ENCODE results near the gene KLHL28.

The KLHL28 gene

DNA sequence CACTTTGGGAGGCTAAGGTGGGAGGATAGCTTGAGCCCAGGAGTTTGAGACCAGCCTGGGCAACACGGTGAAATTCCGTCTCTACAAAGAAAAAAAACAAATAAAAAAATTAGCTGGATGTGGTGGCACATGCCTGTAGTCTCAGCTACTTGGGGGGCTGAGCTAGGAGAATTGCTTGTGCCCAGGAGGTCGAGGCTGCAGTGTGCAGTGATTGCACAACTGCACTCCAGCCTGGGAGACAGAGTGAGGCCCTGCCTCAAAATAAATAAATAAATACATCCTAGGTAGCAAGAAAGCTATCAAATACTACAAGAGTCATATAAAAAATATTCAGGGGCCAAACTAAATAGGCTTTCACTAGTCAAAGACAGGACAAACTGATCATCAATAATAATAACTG lies 6.2 kb downstream of the KLHL28 start:
- no peak overlapping the region for H3K4me3 ChIP-seq (ENCODE audit: low read length)
- TF ChIP-seq, protein P1, sequence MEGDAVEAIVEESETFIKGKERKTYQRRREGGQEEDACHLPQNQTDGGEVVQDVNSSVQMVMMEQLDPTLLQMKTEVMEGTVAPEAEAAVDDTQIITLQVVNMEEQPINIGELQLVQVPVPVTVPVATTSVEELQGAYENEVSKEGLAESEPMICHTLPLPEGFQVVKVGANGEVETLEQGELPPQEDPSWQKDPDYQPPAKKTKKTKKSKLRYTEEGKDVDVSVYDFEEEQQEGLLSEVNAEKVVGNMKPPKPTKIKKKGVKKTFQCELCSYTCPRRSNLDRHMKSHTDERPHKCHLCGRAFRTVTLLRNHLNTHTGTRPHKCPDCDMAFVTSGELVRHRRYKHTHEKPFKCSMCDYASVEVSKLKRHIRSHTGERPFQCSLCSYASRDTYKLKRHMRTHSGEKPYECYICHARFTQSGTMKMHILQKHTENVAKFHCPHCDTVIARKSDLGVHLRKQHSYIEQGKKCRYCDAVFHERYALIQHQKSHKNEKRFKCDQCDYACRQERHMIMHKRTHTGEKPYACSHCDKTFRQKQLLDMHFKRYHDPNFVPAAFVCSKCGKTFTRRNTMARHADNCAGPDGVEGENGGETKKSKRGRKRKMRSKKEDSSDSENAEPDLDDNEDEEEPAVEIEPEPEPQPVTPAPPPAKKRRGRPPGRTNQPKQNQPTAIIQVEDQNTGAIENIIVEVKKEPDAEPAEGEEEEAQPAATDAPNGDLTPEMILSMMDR (IDR thresholded peaks at IDR 0.05; ENCODE audit: low read depth, low read length) = no peak
- TF ChIP-seq EZH2phosphoT487 (IDR thresholded peaks at IDR 0.05; ENCODE audit: low read depth) = no peak
- peaks cover 70% of the 10 kb centered on the region for H3K79me2 ChIP-seq (ENCODE audit: low read length)
- no peak overlapping the region for H3K27ac ChIP-seq (ENCODE audit: low read length)
- H3K27me3 ChIP-seq (ENCODE audit: low read depth, low read length) = no peaks in the 10 kb centered on the region
- no peak overlapping the region for H2AFZ ChIP-seq (ENCODE audit: low read depth, low read length)
- H4K20me1 ChIP-seq (ENCODE audit: insufficient read depth, low read length) = peaks cover 12% of the 10 kb centered on the region
- no peaks in the 10 kb centered on the region for H3K9me3 ChIP-seq (ENCODE audit: insufficient read depth, low read length)
- no peak overlapping the region for H3K9ac ChIP-seq (ENCODE audit: low read length)
- H3K4me1 ChIP-seq (ENCODE audit: low read length) = peaks cover 15% of the 10 kb centered on the region
- H3K4me2 ChIP-seq (ENCODE audit: low read length) = no peak overlapping the region
- peaks cover 6% of the 10 kb centered on the region for H3K36me3 ChIP-seq (replicated peaks; ENCODE audit: low read depth, low read length)

DNA sequence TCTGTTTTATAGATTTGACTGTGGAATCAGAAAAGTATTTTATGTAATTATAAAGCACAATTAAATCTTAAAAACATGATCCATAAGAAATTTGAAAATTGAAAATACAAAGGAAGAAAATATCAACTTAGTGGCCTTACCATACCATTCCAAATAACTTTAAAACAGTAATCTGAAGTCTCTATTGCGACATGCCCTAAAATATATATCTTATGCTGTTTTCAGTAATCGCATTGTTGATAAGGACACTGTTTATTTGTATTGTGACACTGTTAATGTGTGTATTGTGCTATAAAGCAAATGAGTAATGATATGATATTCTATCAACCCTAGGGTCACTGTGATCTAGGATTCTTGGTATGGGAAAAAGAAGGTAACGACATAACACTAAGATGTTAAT lies 7.0 kb downstream of the KLHL28 start:
- peaks cover 6% of the 10 kb centered on the region for H4K20me1 ChIP-seq (ENCODE audit: insufficient read depth, low read length)
- peaks cover 62% of the 10 kb centered on the region for H3K79me2 ChIP-seq (ENCODE audit: low read length)

DNA sequence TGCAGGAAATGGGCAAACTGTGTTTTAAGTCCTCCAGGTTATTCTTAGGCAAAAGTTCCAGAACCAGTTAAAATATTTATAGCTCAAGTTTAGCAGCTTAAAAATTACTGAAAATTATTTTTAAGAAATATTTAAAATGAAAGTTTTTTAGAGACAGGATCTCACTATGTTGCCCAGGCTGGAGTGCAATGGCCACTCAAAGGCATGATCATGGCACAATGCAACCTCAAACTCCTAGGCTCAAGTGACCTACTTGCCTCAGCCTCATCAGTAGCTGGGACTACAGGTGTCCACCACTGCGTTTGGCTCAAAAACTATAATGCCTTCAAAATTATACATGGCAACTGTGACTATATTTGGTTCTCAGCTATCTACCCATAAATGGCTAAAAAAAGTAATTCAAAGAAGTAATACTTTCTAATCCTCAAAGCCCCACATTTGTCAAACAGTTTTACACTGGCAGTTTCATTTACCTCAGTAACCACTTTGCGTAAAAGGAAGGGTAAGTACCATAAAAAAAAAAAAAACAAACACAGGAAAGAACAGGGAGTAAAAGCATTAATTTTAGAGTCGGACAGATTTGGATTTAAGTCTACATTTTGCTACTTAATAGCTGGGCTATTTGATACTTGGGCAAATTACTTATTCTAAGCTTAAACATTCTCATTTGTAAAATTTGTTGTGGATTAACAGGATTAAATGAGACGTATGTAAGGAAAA lies 9.2 kb downstream of the KLHL28 start:
- Histone ChIP-seq H3K27ac (ENCODE audit: low read length) (no peak overlapping the region), H2AFZ (ENCODE audit: low read depth, low read length) (no peak overlapping the region), H3K9me3 (ENCODE audit: insufficient read depth, low read length) (no peaks in the 10 kb centered on the region), H3K27me3 (ENCODE audit: low read depth, low read length) (no peaks in the 10 kb centered on the region), H4K20me1 (ENCODE audit: insufficient read depth, low read length) (peaks cover 7% of the 10 kb centered on the region; the same call in 1 of the 2 replicates), H3K4me2 (ENCODE audit: low read length) (no peak overlapping the region), H3K4me1 (ENCODE audit: low read length) (no peaks in the 10 kb centered on the region), H3K9ac (ENCODE audit: low read length) (no peak overlapping the region), H3K79me2 (ENCODE audit: low read length) (peaks cover 40% of the 10 kb centered on the region), H3K4me3 (ENCODE audit: low read length) (no peak overlapping the region), H3K36me3 (replicated peaks; ENCODE audit: low read depth, low read length) (peaks cover 17% of the 10 kb centered on the region)
- TF ChIP-seq EZH2phosphoT487 (IDR thresholded peaks at IDR 0.05; ENCODE audit: low read depth) = no peak
- TF ChIP-seq, protein P1 (IDR thresholded peaks at IDR 0.05; ENCODE audit: low read depth, low read length) = no peak

More for the DNA sequence above, 7.0 kb downstream of the KLHL28 start:
- Histone ChIP-seq H3K4me2 (ENCODE audit: low read length) (no peak overlapping the region), H3K36me3 (replicated peaks; ENCODE audit: low read depth, low read length) (peaks cover 6% of the 10 kb centered on the region), H3K9ac (ENCODE audit: low read length) (no peak overlapping the region), H3K9me3 (ENCODE audit: insufficient read depth, low read length) (no peaks in the 10 kb centered on the region), H2AFZ (ENCODE audit: low read depth, low read length) (no peak overlapping the region), H3K4me3 (ENCODE audit: low read length) (no peak overlapping the region), H3K27me3 (ENCODE audit: low read depth, low read length) (no peaks in the 10 kb centered on the region), H3K4me1 (ENCODE audit: low read length) (peaks cover 7% of the 10 kb centered on the region), H3K27ac (ENCODE audit: low read length) (no peak overlapping the region)
- TF ChIP-seq EZH2phosphoT487 (IDR thresholded peaks at IDR 0.05; ENCODE audit: low read depth) = no peak
- TF ChIP-seq, protein P1 (IDR thresholded peaks at IDR 0.05; ENCODE audit: low read depth, low read length) = no peak

DNA sequence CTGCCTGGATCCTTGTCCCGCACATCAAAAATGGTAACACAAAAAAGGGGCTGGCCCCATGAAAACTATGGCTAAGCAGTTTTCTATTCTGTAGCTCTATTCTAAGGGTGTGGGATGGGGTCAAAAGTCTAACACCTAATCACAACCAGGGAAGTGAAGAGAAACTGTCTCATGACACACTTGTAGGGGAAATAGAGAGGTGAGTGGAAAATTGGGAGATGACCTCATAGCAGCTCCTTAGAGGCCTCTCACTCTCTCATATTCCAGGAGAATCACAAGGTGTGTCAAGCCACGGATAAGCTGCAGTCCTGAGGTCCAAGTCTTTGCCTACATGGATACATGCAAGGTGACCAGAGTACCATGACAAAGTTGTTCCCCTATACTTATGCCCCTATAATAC lies 10.7 kb downstream of the KLHL28 start:
- no peak overlapping the region for H3K4me2 ChIP-seq (ENCODE audit: low read length)
- no peak overlapping the region for H3K4me3 ChIP-seq (ENCODE audit: low read length)
- H3K27ac ChIP-seq (ENCODE audit: low read length) = no peak overlapping the region
- H4K20me1 ChIP-seq (ENCODE audit: insufficient read depth, low read length) = peaks cover 7% of the 10 kb centered on the region; the same call in 1 of the 2 replicates
- no peaks in the 10 kb centered on the region for H3K9me3 ChIP-seq (ENCODE audit: insufficient read depth, low read length)
- no peak overlapping the region for H2AFZ ChIP-seq (ENCODE audit: low read depth, low read length)
- no peaks in the 10 kb centered on the region for H3K27me3 ChIP-seq (ENCODE audit: low read depth, low read length)
- H3K36me3 ChIP-seq (replicated peaks; ENCODE audit: low read depth, low read length) = peaks cover 24% of the 10 kb centered on the region
- no peak overlapping the region for H3K9ac ChIP-seq (ENCODE audit: low read length)
- H3K4me1 ChIP-seq (ENCODE audit: low read length) = no peaks in the 10 kb centered on the region
- TF ChIP-seq, protein P1 (IDR thresholded peaks at IDR 0.05; ENCODE audit: low read depth, low read length) = no peak
- H3K79me2 ChIP-seq (ENCODE audit: low read length) = peaks cover 25% of the 10 kb centered on the region
